ENCODE measurements around the gene PCNP.
"Not testable (repeated sequence)": the region's sequence is repeated elsewhere in the genome, so short reads cannot be mapped to it uniquely, and the experiment has no call there.

The PCNP gene

DNA sequence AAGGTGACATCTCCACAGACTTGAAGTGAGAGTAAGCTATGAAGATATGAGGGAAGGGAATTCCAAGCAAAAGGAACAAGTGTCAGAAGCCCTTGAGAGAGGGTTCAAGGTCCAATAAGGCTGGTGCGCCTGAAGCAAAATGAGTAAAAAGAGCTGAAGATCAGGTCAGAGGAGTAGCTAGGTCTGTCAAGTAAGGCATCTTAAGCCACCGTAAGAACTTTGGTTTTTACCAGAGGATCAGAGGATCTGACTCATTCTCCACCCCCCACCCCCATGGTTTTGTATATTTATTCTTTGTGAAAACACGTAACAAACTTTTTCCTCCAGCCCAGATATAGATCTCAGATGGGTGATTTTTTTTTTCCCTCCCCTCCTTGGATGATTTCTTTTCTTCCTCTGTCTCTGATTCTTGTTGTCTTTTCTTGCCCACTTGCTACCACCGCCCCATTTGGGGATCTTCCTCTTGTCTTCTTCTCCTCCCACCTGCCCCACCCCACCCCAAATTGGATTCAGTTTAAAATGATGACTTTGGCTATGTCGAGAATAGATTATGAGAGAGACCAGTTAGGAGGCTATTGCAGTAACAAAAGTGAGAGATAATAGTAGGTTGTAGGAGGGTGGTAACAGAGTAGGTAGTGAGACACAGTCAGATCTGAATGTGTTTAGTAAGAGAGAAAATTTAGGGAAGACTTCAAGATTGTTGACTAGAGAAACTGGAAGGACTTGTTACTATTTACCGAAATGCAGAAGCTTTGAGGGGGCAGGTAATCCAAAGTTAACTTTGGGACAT lies 6.3 kb upstream of the PCNP start:
- no peak for DNase-seq (ENCODE audit: low read depth)

DNA sequence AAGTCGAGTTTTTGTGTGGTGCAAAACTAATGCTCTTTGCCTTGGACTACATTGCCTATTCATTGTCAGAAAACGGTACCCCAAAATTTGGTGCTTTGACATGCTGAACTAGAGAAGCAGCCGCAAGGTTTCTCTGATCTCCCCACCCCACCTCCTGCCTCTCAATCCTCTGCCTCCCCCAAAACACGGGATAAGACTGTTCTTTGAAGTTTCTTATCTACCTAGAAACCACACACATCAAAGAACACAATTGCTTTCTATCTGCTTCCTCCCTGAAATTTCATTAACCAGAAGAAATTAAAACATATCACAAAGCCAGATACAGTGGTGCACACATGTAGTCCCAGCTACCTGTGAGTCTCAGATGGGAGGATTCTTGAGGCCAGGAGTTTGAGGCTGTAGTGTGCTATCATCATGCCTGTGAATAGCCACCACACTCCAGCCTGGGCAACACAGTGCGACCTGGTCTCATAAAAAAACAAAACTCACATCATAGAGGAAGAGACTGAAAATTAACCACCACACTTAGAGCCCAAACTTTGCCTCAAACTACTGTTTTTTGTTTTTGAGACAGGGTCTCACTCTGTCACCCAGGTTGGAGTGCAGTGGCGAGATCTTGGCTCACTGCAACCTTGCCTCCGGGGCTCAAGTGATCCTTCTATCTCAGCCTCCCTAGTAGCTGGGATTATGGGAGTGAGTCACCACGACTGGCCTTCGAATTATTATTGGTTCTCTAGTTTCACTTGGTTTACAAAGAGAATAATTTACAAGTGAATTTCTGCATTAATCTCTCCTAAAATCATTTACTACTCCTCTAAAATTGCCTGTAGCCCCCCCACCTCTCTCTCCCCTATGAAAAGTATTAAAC lies 2.7 kb upstream of the PCNP start:
- DNase-seq (ENCODE audit: low read depth): no peak

- peak; percentile 50 for DNase-seq (ENCODE audit: low read depth)
Measured at GRCh38 chr3:101574388-101575112, 570 bp downstream of the PCNP start.

DNA sequence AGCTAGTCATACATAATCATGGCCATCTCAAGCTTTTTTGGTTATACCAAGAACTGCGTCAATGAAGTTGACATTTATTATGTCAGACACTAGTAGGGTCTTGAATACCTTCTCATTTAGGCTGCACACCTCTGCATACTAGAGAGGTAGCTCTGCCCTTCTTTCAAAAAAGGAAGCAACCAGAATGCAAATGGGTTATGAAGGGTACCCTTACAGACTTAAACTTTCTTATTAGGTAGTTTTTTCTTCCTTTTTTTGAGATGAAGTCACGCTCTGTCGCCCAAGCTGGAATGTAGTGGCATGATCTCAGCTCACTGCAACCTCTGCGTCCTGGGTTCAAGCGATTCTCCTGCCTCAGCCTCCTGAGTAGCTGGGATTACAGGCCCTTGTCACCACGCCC lies 3.3 kb downstream of the PCNP start:
- DNase-seq (ENCODE audit: low read depth): no peak

GRCh38 chr3:101588616-101589015 lies 14.6 kb downstream of the PCNP start:
- no peak for DNase-seq (ENCODE audit: low read depth)

DNA sequence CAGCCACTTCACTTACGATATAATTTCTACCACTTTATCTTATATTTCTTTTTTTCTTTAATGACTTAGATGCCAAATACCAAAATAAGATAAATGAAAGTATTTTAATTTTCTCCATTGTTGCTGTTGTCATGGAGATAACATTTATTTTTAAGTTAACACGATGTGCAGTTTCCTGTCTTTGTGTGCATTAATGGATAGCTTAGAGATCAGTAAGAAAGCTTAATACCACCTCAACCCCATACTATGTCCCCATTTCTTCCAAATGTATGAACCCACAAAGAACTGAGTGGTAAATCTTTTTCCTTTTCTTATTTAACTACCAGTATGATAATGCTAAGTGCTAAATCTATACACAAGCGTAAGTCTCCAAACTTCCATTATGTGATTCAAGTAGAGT lies 17.1 kb downstream of the PCNP start:
- DNase-seq (ENCODE audit: low read depth): no peak

DNA sequence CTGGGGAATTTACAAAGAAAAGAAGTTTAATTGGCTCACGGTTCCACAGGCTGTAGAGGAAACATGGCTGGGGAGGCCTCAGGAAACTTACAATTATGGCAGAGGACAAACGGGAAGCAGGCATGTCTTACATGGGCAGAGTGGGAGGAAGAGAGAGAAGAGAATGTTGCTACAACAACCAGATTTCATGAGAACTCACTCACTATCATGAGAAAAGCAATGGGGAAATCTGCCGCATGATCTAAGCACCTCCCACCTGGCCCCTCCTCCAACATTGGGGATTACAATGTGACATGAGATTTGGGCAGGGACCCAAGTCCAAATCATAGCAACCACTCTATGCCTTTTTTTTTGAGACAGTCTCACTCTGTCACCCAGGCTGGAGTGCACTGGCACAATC lies 28.8 kb downstream of the PCNP start:
- DNase-seq (ENCODE audit: low read depth): no peak

DNA sequence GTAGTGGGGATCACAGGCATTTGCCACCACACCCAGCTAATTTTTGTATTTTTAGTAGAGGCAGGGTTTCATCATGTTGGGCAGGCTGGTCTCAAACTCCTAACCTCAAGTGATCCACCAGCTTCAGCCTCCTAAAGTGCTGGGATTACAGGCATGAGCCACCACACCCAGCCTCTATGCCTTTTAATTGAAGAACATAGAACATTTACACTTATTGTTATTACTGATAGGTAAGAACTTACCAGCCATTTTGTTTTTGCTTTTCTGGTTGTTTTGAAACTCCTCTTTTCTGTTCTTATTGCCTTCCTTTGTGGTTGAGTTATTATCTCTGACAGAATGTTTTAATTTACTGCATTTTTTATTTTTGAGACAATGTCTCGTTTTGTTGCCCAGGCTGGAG lies 29.2 kb downstream of the PCNP start:
- DNase-seq (ENCODE audit: low read depth): no peak

GRCh38 chr3:101605398-101605797 lies 31.4 kb downstream of the PCNP start:
- DNase-seq (ENCODE audit: low read depth): not testable (repeated sequence)

DNA sequence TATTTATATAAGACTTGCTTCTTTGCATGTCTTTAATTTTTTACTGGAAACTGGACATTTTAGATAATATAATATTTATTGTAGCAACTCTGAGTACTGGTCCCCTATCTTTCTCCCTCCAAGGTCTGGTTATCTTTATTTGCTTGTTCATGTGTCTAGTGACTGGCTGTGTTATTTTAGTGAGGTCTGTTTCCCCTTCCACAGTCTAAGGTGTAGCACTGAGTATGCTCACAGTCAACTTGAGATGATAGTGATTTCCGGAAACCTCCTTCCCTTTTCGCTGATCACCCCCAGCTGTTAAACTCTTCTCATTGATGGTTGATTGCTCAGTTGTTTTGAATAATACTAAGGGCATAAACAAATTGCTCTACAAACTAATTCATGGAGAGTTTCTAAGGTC lies 37.0 kb downstream of the PCNP start:
- no peak for DNase-seq (ENCODE audit: low read depth)

- not testable (repeated sequence) for DNase-seq (ENCODE audit: low read depth)
Measured at GRCh38 chr3:101613014-101613413, 39.0 kb downstream of the PCNP start.

- no peak for DNase-seq (ENCODE audit: low read depth)
Measured at GRCh38 chr3:101615525-101615924, 41.5 kb downstream of the PCNP start.

- DNase-seq (ENCODE audit: low read depth): no peak
Measured at GRCh38 chr3:101617478-101617877, 43.5 kb downstream of the PCNP start.

DNA sequence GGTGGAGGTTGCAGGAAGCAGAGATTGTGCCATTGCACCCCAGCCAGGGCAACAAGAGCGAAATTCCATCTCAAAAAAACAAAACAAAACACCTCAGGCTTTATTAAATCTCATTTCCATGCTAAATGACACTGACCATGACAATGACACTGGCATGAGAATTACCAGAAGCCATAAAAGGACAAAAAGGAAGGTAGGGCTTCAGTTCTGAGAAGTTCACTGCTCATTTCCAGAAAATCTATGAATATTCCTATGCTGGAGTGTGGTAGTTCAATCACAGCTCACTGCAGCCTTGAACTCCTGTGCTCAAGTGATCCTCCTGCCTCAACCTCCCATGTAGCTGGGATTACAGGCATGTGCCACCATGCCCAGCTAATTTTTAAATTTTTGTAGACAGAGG lies 44.7 kb downstream of the PCNP start:
- DNase-seq (ENCODE audit: low read depth): no peak

- DNase-seq (ENCODE audit: low read depth): no peak
Measured at GRCh38 chr3:101619734-101620133, 45.8 kb downstream of the PCNP start.

DNA sequence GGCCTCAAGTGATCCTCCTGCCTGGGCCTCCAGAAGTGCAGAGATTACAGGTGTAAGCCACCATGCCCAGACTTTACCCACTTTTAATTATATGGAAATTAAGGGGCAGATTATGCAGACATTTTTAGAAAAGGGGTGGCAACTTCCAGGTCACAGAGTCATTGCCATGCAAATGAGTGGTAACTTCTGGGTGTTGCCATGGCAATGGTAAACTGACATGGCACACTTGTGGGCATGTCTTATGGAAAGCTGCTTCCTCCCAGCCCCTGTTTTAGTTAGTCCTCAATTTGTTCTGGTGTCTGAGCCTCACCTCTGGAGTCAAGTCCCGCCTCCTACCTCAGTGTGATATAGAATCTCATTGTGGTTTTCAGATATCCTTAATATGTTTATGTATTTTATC lies 49.7 kb downstream of the PCNP start:
- DNase-seq (ENCODE audit: low read depth): no peak

DNA sequence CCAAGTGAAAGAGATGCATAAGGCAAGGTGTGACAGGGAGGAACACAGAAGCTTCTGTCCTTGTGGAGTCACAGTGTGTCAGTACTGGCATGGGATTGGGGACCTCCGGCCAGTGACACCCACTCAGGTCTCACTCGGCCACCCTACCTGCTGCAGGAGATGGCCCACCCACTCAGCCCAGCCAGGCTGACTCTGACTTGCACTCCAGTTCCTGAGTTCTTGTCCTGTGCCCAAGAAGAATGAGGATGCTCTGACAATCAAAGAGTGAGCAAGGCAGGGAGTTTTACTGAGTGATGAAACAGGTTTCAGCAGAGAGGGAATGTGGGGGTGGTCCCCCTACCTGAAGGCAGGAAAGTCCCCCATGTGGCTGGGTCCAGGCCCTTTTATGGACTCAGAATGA lies 50.9 kb downstream of the PCNP start:
- no peak for DNase-seq (ENCODE audit: low read depth)

DNA sequence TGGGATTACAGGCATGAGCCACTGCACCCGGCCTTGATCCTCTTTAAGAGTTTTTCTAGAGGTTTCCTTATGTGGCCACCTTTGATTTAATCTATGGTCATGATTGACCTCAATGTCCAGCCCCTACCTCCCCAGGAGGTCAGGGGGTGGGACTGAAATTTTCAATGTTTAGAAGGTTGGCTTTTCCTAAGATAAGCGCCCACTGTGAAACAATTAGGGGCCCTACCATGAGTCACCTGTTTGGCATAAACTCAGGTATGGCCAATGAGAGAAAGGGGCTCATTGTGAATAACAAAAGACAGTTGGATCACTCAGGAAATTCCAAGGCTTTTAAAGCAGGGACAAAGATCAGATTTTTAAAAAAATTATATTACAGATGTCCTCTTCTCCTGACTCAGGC lies 51.9 kb downstream of the PCNP start:
- DNase-seq (ENCODE audit: low read depth): no peak

- DNase-seq (ENCODE audit: low read depth): no peak
Measured at GRCh38 chr3:101629219-101629618, 55.2 kb downstream of the PCNP start.

DNA sequence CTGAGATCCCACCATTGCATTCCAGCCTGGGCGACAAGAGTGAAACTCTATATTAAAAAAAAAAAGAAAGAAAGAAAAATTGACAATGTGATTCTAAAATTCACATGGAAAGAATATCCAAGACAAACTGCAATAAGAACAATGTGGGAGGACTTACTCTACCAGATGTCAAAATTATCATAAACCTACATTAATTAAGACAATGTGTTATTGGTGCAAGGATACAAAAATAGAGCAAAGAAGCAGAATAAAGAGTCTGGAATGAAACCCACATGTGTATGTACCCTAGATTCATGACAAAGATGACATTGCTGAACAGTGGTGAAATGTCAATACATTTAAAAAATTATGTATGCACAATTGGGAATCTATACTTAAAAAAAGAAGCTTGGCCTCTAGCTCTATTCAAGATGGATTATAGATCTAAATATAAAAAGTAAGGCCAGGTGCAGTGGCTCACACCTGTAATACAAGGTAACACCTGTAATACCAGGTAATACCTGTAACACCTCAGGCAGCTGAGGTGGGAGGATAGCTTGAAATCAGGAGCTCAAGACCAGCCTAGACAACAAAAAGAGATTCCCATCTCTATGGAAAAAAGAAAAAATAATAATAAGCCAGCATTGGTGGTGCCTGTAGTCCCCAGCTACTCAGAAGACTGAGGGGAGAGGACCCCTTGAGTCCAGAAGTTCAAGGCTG lies 57.3 kb downstream of the PCNP start:
- DNase-seq (ENCODE audit: low read depth): no peak

DNA sequence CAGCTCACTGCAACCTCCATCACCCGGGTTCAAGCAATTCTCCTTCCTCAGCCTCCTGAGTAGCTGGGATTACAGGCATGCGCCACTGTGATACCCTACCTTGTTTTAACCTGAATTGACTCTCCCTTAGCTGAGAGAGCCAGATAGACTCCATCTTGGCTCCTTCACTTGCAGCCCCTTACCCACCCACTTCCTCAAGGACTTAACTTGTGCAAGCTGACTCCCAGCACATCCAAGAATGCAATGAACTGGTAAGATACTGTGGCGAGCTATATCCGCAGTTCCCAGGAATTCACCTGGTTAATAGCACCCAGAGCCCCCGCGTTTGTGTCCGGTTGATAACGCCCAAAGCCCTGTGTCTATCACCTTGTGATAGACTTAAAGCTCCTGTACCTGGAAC lies 58.0 kb downstream of the PCNP start:
- DNase-seq (ENCODE audit: low read depth): not testable (repeated sequence)

GRCh38 chr3:101632586-101632985 lies 58.6 kb downstream of the PCNP start:
- DNase-seq (ENCODE audit: low read depth): no peak
